CD14-positive monocyte (primary cell): ENCODE data around the gene DAO. TPM values are rescaled to one million over a fixed set of nuclear protein-coding genes. Genes with fewer than 3 reads are reported as not detected.
A peak's percentile ranks its signal among the peaks of the same experiment; 100 is the strongest.

Experiments
- DNase-seq, 3 donors: peaks; one replicate each; pipeline ENCODE4 v3.0.0-alpha.2; 2011 to 2022
- H2AFZ ChIP-seq: 2 replicates; pipeline ENCODE4 v1.6.0; 2012; ENCODE audit warnings: mild to moderate bottlenecking, low read depth, low read length, inconsistent platforms; ENCODE audit not compliant: insufficient read depth, poor library complexity, severe bottlenecking
- H3K27ac ChIP-seq, 2 donors: 1 replicate in 1 of 2; 2 replicates in 1 of 2; pipeline ENCODE4 v1.5.1; 2012 to 2013; ENCODE audit warnings: low read length in 2 of 2, control low read depth in 1 of 2, inconsistent platforms in 1 of 2, low read depth in 1 of 2, mild to moderate bottlenecking in 1 of 2
- H3K27me3 ChIP-seq, 2 donors: one replicate each; pipeline versions ENCODE4 v1.6.0 to v1.6.1; 2011 to 2013; ENCODE audit warnings: low read length in 2 of 2; ENCODE audit not compliant: control insufficient read depth in 2 of 2, insufficient read depth in 2 of 2
- H3K36me3 ChIP-seq, 2 donors: replicated peaks in 1 of 2; 1 replicate in 1 of 2; 2 replicates in 1 of 2; pipeline versions ENCODE4 v1.5.1 to v1.6.1; 2012 to 2013; ENCODE audit warnings: low read length in 2 of 2, control low read depth in 1 of 2, inconsistent platforms in 1 of 2, mild to moderate bottlenecking in 1 of 2; ENCODE audit not compliant: insufficient read depth in 2 of 2, control insufficient read depth in 1 of 2
- H3K4me1 ChIP-seq, 2 donors: 1 replicate in 1 of 2; 2 replicates in 1 of 2; pipeline versions ENCODE4 v1.5.1 to v1.6.1; 2012 to 2013; ENCODE audit warnings: low read length in 2 of 2, control low read depth in 1 of 2, inconsistent platforms in 1 of 2, mild to moderate bottlenecking in 1 of 2, moderate library complexity in 1 of 2; ENCODE audit not compliant: insufficient read depth in 2 of 2, control insufficient read depth in 1 of 2
- H3K4me2 ChIP-seq: replicated peaks from 2 replicates; pipeline ENCODE3; 2012; ENCODE audit warnings: low read length, moderate library complexity, mild to moderate bottlenecking; ENCODE audit not compliant: poor library complexity, severe bottlenecking; ENCODE audit errors: extremely low read depth
- H3K4me3 ChIP-seq, 3 experiments: fragments of 200-600 bp in 1 of 3; sonication (generic) in 1 of 3; replicated peaks in 1 of 3; 1 replicate in 2 of 3; 2 replicates in 1 of 3; pipeline ENCODE4 v1.5.1; 2011 to 2013; ENCODE audit warnings: low read length in 3 of 3, mild to moderate bottlenecking in 3 of 3, control low read depth in 2 of 3, low read depth in 2 of 3, inconsistent platforms in 1 of 3, moderate library complexity in 1 of 3
- H3K79me2 ChIP-seq: 2 replicates; pipeline ENCODE4 v1.6.0; 2012; ENCODE audit warnings: mild to moderate bottlenecking, control low read depth, inconsistent platforms, low read length, moderate library complexity; ENCODE audit not compliant: insufficient read depth
- H3K9ac ChIP-seq: 2 replicates; pipeline ENCODE4 v1.6.0; 2017; ENCODE audit warnings: low read length, mild to moderate bottlenecking; ENCODE audit not compliant: insufficient read depth, poor library complexity, severe bottlenecking
- H3K9me3 ChIP-seq, 2 donors: replicated peaks in 1 of 2; 1 replicate in 1 of 2; 2 replicates in 1 of 2; pipeline versions ENCODE4 v1.5.1 to v1.6.1; 2012 to 2013; ENCODE audit warnings: low read length in 2 of 2, control low read depth in 1 of 2; ENCODE audit not compliant: control insufficient read depth in 1 of 2, insufficient read depth in 1 of 2
- H4K20me1 ChIP-seq: 2 replicates; pipeline ENCODE4 v1.6.0; 2012; ENCODE audit warnings: mild to moderate bottlenecking, low read length, control low read depth, moderate library complexity; ENCODE audit not compliant: insufficient read depth
- H3K27ac Mint-ChIP-seq, 7 donors: one replicate each; pipeline ENCODE4 v1.8.0; 2020; ENCODE audit warnings: mild to moderate bottlenecking in 7 of 7, mixed read lengths in 7 of 7, moderate library complexity in 6 of 7, inconsistent platforms in 2 of 7
- H3K27me3 Mint-ChIP-seq, 3 donors: one replicate each; pipeline ENCODE4 v1.8.0; 2021 to 2022; ENCODE audit warnings: low read depth in 3 of 3, mild to moderate bottlenecking in 3 of 3, mixed read lengths in 3 of 3, moderate library complexity in 3 of 3, inconsistent platforms in 1 of 3
- H3K36me3 Mint-ChIP-seq, 2 donors: one replicate each; pipeline ENCODE4 v1.8.0; 2020; ENCODE audit warnings: mixed read lengths in 2 of 2, inconsistent platforms in 1 of 2, mild to moderate bottlenecking in 1 of 2
- H3K4me1 Mint-ChIP-seq: one replicate; pipeline ENCODE4 v1.8.0; 2020; ENCODE audit warnings: mild to moderate bottlenecking, mixed read lengths
- H3K4me3 Mint-ChIP-seq, 2 donors: one replicate each; pipeline ENCODE4 v1.8.0; 2020; ENCODE audit warnings: mild to moderate bottlenecking in 2 of 2, mixed read lengths in 2 of 2, moderate library complexity in 1 of 2
- H3K9me3 Mint-ChIP-seq, 7 donors: one replicate each; pipeline ENCODE4 v1.8.0; 2020 to 2022; ENCODE audit warnings: mixed read lengths in 7 of 7, mild to moderate bottlenecking in 6 of 7, moderate library complexity in 6 of 7, inconsistent platforms in 2 of 7
- CTCF ChIP-seq: fragments of 200-600 bp; IDR thresholded peaks from one replicate; pipeline ENCODE4 v1.8.0; 2022; ENCODE audit warnings: antibody characterized with exemption, mild to moderate bottlenecking
- WGBS: methylation state at CpG from one replicate; pipeline ENCODE4 v1.1.5; 2013; ENCODE audit warnings: missing lambda C conversion rate; ENCODE audit not compliant: insufficient coverage; 5-methylcytosine and 5-hydroxymethylcytosine counted together
- intact Hi-C, 2 donors: fragments of 100-400 bp; cut with micrococcal nuclease; formaldehyde crosslinking; loops; one replicate each; pipeline versions ENCODE4 v1.15.0 to v1.15.1; 2023
- polyA plus RNA-seq, 3 donors: library from polyadenylated mRNA; depleted of rRNA in 1 of 3; unstranded in 2 of 3; stranded (reverse) in 1 of 3; fragments of 300-500 nt in 2 of 3; fragments of >200 nt in 1 of 3; fragmentation: Illumina TruSeq in 2 of 3; gene quantifications; 1 replicate in 2 of 3; 2 replicates in 1 of 3; pipeline ENCODE4 v1.2.3, GENCODE V29; 2012 to 2021

Gene DAO
- polyA plus RNA-seq, 3 donors, result not detected

DNA sequence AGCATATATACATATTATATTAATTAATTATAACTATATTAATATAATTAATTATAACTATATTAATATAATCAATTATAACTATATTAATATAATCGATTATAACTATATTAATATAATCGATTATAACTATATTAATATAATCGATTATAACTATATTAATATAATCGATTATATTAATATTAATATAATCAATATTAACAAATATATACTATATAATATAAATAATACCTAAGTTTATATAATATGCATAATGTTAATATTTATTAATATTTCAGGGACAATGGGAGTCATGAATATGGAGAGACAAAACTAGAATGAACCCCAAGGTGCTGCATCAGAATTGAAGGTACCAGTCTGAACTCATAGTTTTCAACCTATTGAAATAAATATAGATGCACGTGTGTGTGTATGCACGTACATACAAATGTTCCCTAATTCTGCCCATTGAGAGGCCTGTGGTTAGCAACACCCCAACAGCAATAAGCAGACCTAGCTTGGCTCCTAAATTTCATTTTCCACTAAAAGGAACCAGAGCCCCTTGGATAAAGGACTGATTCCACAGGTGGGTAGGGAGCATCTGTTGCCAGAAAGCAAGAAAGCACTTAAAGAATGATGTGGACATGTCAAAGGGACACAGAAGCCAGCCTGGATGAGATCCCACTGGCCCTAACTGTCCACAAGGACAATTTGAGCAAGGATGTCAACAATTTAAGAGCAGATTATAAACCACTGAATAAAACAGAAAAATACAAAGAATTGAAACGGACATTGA is 43.8 kb upstream of the DAO start:
- Mint-ChIP-seq H3K27me3 (peaks cover 0 to 1% (median 0%) of the 10 kb centered on the region in 3 donors), H3K4me1 (peaks cover 47% of the 10 kb centered on the region), H3K4me3 (no peak overlapping the region), H3K9me3 (no peaks in the 10 kb centered on the region), H3K27ac (peak overlapping the region in 4 of 7 donors; percentile 35 to 75 (median 68)), H3K36me3 (peaks cover 68 to 71% of the 10 kb centered on the region in 2 donors)
- no peak for DNase-seq
- no peaks in the 10 kb centered on the region for H3K27me3 ChIP-seq
- no peak overlapping the region for H3K9ac ChIP-seq
- peaks cover 37 to 40% of the 10 kb centered on the region in 2 donors for H3K4me1 ChIP-seq
- intact Hi-C loops, result no loop called here
- TF ChIP-seq CTCF, result no peak
- WGBS, result no CpG with 5 or more reads among the region's 7 CpGs
- no peak overlapping the region for H3K4me2 ChIP-seq
- peaks cover 40% of the 10 kb centered on the region for H3K79me2 ChIP-seq
- H3K9me3 ChIP-seq, result no peaks in the 10 kb centered on the region
- H2AFZ ChIP-seq, result no peak overlapping the region
- no peak overlapping the region for H3K4me3 ChIP-seq
- H4K20me1 ChIP-seq, result peaks cover 21% of the 10 kb centered on the region
- no peak overlapping the region for H3K27ac ChIP-seq
- peaks cover 36 to 55% of the 10 kb centered on the region in 2 donors for H3K36me3 ChIP-seq

GRCh38 chr12:108837239-108837638 is 42.7 kb upstream of the DAO start:
- Histone ChIP-seq H3K27me3 (no peaks in the 10 kb centered on the region), H3K4me1 (peaks cover 37 to 40% of the 10 kb centered on the region in 2 donors), H3K9ac (no peak overlapping the region), H3K4me2 (no peak overlapping the region), H3K27ac (peak overlapping the region; percentile 76 to 95), H3K4me3 (no peak overlapping the region), H3K9me3 (no peaks in the 10 kb centered on the region), H3K36me3 (peaks cover 33 to 44% of the 10 kb centered on the region in 2 donors), H2AFZ (no peak overlapping the region), H4K20me1 (peaks cover 18% of the 10 kb centered on the region), H3K79me2 (peaks cover 40% of the 10 kb centered on the region)
- Mint-ChIP-seq H3K9me3 (no peaks in the 10 kb centered on the region), H3K4me3 (peak overlapping the region in 1 of 2 donors; percentile 7), H3K4me1 (peaks cover 50% of the 10 kb centered on the region), H3K36me3 (peaks cover 63 to 67% of the 10 kb centered on the region in 2 donors), H3K27me3 (peaks cover 0 to 1% (median 0%) of the 10 kb centered on the region in 3 donors), H3K27ac (peak overlapping the region; percentile 19 to 98 (median 97))
- no CpG with 5 or more reads among the region's 8 CpGs for WGBS
- no peak for DNase-seq
- TF ChIP-seq CTCF, result no peak
- intact Hi-C loops, result no loop called here
